Kidney epithelial cell (primary cell): Measurements from ENCODE around the gene GORASP1. TPM values are rescaled to one million over a fixed set of nuclear protein-coding genes. Genes with fewer than 3 reads are reported as not detected.

Source experiments
- DNase-seq: peaks from one replicate; pipeline ENCODE4 v3.0.0-alpha.2; 2010; ENCODE audit warnings: low read depth
- H3K27me3 ChIP-seq: 2 replicates; pipeline ENCODE4 v1.6.0; 2011; ENCODE audit warnings: low read length; ENCODE audit not compliant: control insufficient read depth, insufficient read depth
- H3K36me3 ChIP-seq: 2 replicates; pipeline ENCODE4 v1.5.1; 2011; ENCODE audit warnings: low read length; ENCODE audit not compliant: control insufficient read depth, insufficient read depth
- H3K4me3 ChIP-seq: 2 replicates; pipeline ENCODE4 v1.5.1; 2011; ENCODE audit warnings: low read depth, mild to moderate bottlenecking, control low read depth, low read length
- total RNA-seq: library from RNA; depleted of rRNA; stranded (reverse); fragments of >200 nt; gene quantifications from 2 replicates; pipeline ENCODE4 v1.2.3, GENCODE V29; 2015
- TF ChIP-seq, protein P1 (sequence below): IDR thresholded peaks from 2 replicates; pipeline ENCODE4 v1.5.1; 2011; ENCODE audit warnings: mild to moderate bottlenecking, moderate library complexity, low read length, control low read depth, inconsistent platforms; ENCODE audit not compliant: insufficient read depth, poor library complexity, severe bottlenecking

Gene GORASP1
- total RNA-seq = 34.8 and 43.5 TPM in 2 replicates

GRCh38 chr3:39107388-39108199 is at the start of gene GORASP1, which contains the start of gene TTC21A:
TSS of gene GORASP1 (minus strand) at chr3:39107627. CDS start at chr3:39107541, 86 bp downstream.
TSS of gene TTC21A (plus strand) at chr3:39107680. CDS start at chr3:39107838, 158 bp downstream.
- DNase-seq = peak; percentile 49
- TF ChIP-seq, protein P1, sequence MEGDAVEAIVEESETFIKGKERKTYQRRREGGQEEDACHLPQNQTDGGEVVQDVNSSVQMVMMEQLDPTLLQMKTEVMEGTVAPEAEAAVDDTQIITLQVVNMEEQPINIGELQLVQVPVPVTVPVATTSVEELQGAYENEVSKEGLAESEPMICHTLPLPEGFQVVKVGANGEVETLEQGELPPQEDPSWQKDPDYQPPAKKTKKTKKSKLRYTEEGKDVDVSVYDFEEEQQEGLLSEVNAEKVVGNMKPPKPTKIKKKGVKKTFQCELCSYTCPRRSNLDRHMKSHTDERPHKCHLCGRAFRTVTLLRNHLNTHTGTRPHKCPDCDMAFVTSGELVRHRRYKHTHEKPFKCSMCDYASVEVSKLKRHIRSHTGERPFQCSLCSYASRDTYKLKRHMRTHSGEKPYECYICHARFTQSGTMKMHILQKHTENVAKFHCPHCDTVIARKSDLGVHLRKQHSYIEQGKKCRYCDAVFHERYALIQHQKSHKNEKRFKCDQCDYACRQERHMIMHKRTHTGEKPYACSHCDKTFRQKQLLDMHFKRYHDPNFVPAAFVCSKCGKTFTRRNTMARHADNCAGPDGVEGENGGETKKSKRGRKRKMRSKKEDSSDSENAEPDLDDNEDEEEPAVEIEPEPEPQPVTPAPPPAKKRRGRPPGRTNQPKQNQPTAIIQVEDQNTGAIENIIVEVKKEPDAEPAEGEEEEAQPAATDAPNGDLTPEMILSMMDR = no peak

GRCh38 chr3:39156421-39156820 is 49.0 kb upstream of the GORASP1 start:
- H3K36me3 ChIP-seq = no peaks in the 10 kb centered on the region
- no peaks in the 10 kb centered on the region for H3K27me3 ChIP-seq
- TF ChIP-seq, protein P1 = no peak
- H3K4me3 ChIP-seq = no peak overlapping the region
- DNase-seq = no peak

More at GRCh38 chr3:39107388-39108199, at the start of gene GORASP1, which contains the start of gene TTC21A:
- H3K27me3 ChIP-seq = no peaks in the 10 kb centered on the region
- H3K36me3 ChIP-seq = no peaks in the 10 kb centered on the region
- H3K4me3 ChIP-seq = peak within 1 kb of the TSS; percentile 95

GRCh38 chr3:39154280-39155021 is 47.0 kb upstream of the GORASP1 start:
- H3K27me3 ChIP-seq = no peaks in the 10 kb centered on the region
- no peaks in the 10 kb centered on the region for H3K36me3 ChIP-seq
- peak overlapping the region; percentile 42 for H3K4me3 ChIP-seq
- DNase-seq = no peak
- TF ChIP-seq, protein P1 = no peak

DNA sequence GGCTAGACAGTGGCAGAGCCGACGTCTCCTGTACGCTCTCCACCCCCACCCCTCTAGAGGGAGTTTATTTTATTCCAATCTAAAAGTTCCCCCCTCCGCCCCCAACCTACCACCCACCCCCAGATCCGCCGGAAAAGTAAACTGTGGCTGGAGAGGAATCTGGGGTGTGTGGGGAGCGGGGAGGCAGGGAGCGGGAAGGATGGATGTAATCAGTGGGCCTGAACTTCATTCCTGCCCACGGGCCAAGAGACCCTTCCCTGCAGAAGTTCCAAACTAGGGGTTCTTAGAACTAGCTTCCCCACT is 46.5 kb upstream of the GORASP1 start:
- TF ChIP-seq, protein P1 = no peak
- DNase-seq = no peak
- H3K36me3 ChIP-seq = no peaks in the 10 kb centered on the region
- H3K27me3 ChIP-seq = no peaks in the 10 kb centered on the region
- peak overlapping the region; percentile 42 for H3K4me3 ChIP-seq

GRCh38 chr3:39150803-39151631 is 43.6 kb upstream of the GORASP1 start:
- TF ChIP-seq, protein P1 = no peak
- peak; percentile 93 for DNase-seq
- Histone ChIP-seq H3K4me3 (peak overlapping the region; percentile 93), H3K36me3 (no peaks in the 10 kb centered on the region), H3K27me3 (no peaks in the 10 kb centered on the region)
